Ovary (tissue), 9 donors: ENCODE measurements around the gene MORN1. TPM values are rescaled to one million over a fixed set of nuclear protein-coding genes. Genes with fewer than 3 reads are reported as not detected.

ENCODE experiments used
- DNase-seq, 5 donors: peaks; one replicate each; pipeline ENCODE4 v3.0.0-alpha.2; 2019 to 2020
- H3K27ac ChIP-seq, 2 donors: fragments of 200-600 bp; one replicate each; pipeline versions ENCODE4 v1.5.1 to v1.8.0; 2019 to 2022
- H3K27me3 ChIP-seq: fragments of 200-600 bp; one replicate; pipeline ENCODE4 v1.8.0; 2022
- H3K36me3 ChIP-seq: fragments of 200-600 bp; sonication (generic); one replicate; pipeline ENCODE4 v1.5.1; 2019
- H3K4me1 ChIP-seq: one replicate; pipeline ENCODE4 v1.8.1; 2013; ENCODE audit warnings: mild to moderate bottlenecking, moderate library complexity; ENCODE audit not compliant: insufficient read depth
- H3K4me3 ChIP-seq: fragments of 200-600 bp; sonication (generic); one replicate; pipeline ENCODE4 v1.5.1; 2017
- H3K9me3 ChIP-seq, 2 donors: fragments of 200-600 bp in 1 of 2; sonication (generic) in 1 of 2; one replicate each; pipeline versions ENCODE4 v1.5.1 to v1.8.1; 2013 to 2019; ENCODE audit warnings: mild to moderate bottlenecking in 1 of 2, moderate library complexity in 1 of 2
- EP300 ChIP-seq: sonication (generic); formaldehyde crosslinking; IDR thresholded peaks from one replicate; pipeline ENCODE4 v1.6.1; 2017; ENCODE audit warnings: antibody characterized with exemption
- POLR2A ChIP-seq: fragments of 450-650 bp; IDR thresholded peaks from one replicate; pipeline ENCODE4 v1.6.1; 2017; ENCODE audit warnings: antibody characterized with exemption, mild to moderate bottlenecking, moderate library complexity
- WGBS, 3 donors: extraction: QIAGEN DNeasy Blood & Tissue Kit in 1 of 3; methylation state at CpG; one replicate each; pipeline versions ENCODE4 v1.1.5 to v1.1.7; 2013 to 2017; 5-methylcytosine and 5-hydroxymethylcytosine counted together
- intact Hi-C, 4 donors: fragments of 100-400 bp; cut with DNase I; formaldehyde crosslinking; loops; one replicate each; pipeline versions ENCODE4 v1.11.0 to v1.15.1; 2022 to 2023
- polyA plus RNA-seq, 2 donors: library from polyadenylated mRNA; stranded (reverse); fragments of 200-250 nt in 1 of 2; fragments of 350-450 nt in 1 of 2; fragmentation: Illumina TruSeq in 1 of 2; extraction: RNeasy Lipid Tissue Mini Kit (QIAGEN cat#74804) in 1 of 2; gene quantifications; one replicate each; pipeline ENCODE4 v1.2.3, GENCODE V29; 2013 to 2014
- total RNA-seq, 7 donors: library from RNA; depleted of rRNA in 2 of 7; stranded (reverse); fragments of >200 nt in 2 of 7; fragmentation: NEBNext Ultra II Directional in 3 of 7; extraction: Animal tissue kit (Norgen Biotek cat#: 25700) in 3 of 7; gene quantifications; one replicate each; pipeline versions ENCODE4 v1.1.0 to v1.2.4, GENCODE V29; 2016 to 2023
- TF ChIP-seq, protein P1 (sequence below), 3 donors: fragments of 450-650 bp in 2 of 3; fragments of 200-600 bp in 1 of 3; IDR thresholded peaks; one replicate each; pipeline versions ENCODE4 v1.5.1 to v1.8.0; 2016 to 2022; ENCODE audit warnings: antibody characterized with exemption in 3 of 3, mild to moderate bottlenecking in 1 of 3
- donor health status: DM: no; HTN: no; CAD: no; lungs with moderate emphysema.
- donor health status: DM: no; HTN: no; CAD: no.
- donor health status: Bipolar disorder and iron deficiency.
- donor health status: DM: yes; HTN: yes; CAD: no.
- donor health status: DM: no; HTN: no; CAD: no.
- donor health status: DM: yes; HTN: yes; CAD: no.

Gene MORN1
- total and polyA plus RNA-seq, 9 donors = 1.7 to 24.2 (median 17.7) TPM

DNA sequence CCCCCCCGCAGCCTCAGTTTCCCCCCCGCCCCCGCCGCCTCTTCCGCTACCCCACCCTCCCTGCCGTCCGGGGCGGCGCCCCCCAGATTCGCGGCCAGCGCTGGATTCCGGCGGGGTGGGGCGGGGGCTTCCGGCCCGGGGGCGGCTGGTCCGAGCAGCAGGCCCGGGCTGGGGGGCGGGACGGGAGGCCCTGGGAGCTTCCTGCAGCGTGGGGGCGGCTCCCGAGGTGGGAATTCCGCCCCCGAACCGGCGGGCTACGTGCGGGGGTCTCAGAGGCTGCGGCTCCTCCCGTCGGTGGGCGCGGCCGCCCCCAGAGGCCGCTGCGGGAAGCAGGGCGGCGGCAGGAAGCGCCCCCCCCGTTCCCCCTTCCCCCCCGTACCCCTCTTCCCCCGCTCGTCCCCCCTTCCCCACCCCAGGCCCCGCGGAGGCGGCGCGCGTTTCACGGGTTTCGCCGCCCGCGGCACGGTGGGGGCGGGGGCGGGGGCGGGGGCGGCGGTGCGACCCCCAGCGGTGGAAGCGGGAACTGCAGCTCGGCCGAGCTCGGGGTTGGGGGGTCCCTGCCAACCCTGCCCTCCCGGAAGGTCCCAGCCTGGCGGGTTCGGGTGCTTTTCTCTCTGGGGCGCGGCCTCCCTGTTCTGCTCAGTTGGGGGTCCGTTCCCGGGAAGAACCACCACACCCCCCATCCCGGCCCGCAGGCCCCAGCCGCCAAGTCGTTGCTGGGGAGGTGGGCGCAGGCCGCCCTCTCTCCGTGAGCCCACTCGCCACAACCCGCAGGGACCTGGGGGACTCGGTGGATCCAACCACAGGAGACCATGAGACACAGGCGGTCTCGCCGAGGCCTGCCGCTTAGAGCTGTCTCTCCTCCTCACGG is 76.3 kb downstream of the MORN1 start:
- intact Hi-C loops = loop anchor here (5.0 to 10.0 kb wide), 5 partner anchors 67 to 120 kb away; partner anchors contain the start of gene FAAP20 (in 1 of the 4)
- Histone ChIP-seq H3K27ac (peak overlapping the region; percentile 61 to 75), H3K27me3 (no peaks in the 10 kb centered on the region), H3K9me3 (no peaks in the 10 kb centered on the region), H3K4me3 (peak overlapping the region; percentile 54), H3K4me1 (peaks cover 25% of the 10 kb centered on the region), H3K36me3 (no peaks in the 10 kb centered on the region)
- TF ChIP-seq, protein P1, sequence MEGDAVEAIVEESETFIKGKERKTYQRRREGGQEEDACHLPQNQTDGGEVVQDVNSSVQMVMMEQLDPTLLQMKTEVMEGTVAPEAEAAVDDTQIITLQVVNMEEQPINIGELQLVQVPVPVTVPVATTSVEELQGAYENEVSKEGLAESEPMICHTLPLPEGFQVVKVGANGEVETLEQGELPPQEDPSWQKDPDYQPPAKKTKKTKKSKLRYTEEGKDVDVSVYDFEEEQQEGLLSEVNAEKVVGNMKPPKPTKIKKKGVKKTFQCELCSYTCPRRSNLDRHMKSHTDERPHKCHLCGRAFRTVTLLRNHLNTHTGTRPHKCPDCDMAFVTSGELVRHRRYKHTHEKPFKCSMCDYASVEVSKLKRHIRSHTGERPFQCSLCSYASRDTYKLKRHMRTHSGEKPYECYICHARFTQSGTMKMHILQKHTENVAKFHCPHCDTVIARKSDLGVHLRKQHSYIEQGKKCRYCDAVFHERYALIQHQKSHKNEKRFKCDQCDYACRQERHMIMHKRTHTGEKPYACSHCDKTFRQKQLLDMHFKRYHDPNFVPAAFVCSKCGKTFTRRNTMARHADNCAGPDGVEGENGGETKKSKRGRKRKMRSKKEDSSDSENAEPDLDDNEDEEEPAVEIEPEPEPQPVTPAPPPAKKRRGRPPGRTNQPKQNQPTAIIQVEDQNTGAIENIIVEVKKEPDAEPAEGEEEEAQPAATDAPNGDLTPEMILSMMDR (IDR thresholded peaks at IDR 0.05) = peak; percentile 68 to 95 (median 80)
- no peak for TF ChIP-seq POLR2A
- no peak for TF ChIP-seq EP300
- DNase-seq = peak; percentile 75 to 84 (median 83)
- WGBS, 3 donors = 9 to 34% (median 14%) methylated on average over 30 to 74 of the region's 91 CpGs

DNA sequence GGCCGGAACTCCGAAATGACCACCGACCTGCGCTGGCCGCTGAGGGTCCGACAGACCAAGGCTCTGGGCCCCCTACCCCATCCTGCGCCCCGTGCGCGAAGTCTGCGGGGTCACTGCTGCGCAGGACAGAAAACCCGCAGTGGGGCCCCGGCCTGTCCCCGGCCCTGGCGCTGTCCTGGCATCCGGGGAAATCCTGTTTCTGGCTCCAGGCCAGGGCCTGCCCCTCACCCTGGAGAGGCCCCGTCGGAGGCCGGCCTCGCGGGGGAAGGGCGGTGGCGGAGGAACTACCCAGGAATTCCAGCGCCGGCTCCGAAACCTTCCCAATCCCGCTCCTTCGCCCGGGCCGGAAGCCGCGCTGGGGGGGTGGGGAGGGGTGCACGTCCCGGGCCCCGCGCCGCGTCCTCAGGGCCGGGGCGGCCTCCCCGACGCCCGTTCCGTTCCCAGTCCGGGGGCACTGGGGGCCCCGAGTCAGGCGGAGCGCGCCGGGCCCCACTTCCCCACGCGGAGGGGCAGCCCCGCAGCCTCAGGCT is 77.0 kb downstream of the MORN1 start:
- peak overlapping the region; percentile 54 for H3K4me3 ChIP-seq
- peak overlapping the region; percentile 61 to 75 for H3K27ac ChIP-seq
- TF ChIP-seq POLR2A (no peak), EP300 (no peak)
- TF ChIP-seq, protein P1 (IDR thresholded peaks at IDR 0.05) = no peak
- DNase-seq = peak; percentile 68 to 86 (median 82)
- no peaks in the 10 kb centered on the region for H3K27me3 ChIP-seq
- WGBS, 3 donors = 12 to 38% (median 13%) methylated on average over 18 to 54 of the region's 54 CpGs
- peaks cover 25% of the 10 kb centered on the region for H3K4me1 ChIP-seq
- H3K9me3 ChIP-seq = no peaks in the 10 kb centered on the region
- no peaks in the 10 kb centered on the region for H3K36me3 ChIP-seq
- intact Hi-C loops = loop anchor here in 3 of 4 donors (5.0 to 10.0 kb wide), 3 partner anchors 82 to 120 kb away; partner anchors contain the start of gene FAAP20 (in 1 of the 3)

DNA sequence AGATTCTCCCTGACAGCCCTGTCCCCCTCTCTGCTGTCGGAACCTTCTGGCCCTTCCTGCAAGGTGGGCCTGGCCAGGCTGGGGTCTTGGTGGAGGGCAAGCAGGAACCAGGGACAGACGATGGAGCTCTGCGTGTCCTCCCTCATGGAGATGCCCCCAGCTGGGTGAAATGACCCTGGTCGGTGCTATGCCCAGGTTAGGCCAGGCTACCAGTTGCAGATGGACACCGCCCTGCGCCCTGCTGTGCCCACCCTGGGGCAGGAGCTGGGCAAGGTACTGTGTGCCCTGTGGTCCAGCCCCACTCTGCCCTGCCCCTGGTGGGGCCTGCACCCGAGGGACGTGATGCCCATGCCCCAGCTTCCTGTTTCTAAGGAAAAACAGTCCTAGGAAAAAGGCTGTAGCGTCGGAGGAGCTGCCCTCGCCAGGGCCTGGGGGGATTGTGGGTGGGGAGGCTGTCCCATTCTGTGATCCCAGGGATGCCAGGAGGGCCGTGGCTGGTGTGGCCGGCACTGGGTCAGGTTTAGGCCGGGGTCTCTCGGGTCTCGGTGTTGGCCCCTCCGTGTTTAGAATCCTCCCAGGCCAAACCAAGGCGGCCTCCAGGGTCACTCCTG is 77.6 kb downstream of the MORN1 start:
- Histone ChIP-seq H3K27me3 (no peaks in the 10 kb centered on the region), H3K27ac (peak overlapping the region; percentile 61 to 75), H3K36me3 (no peaks in the 10 kb centered on the region), H3K9me3 (no peaks in the 10 kb centered on the region), H3K4me1 (peaks cover 25% of the 10 kb centered on the region), H3K4me3 (peak overlapping the region; percentile 54)
- WGBS, 3 donors = 63 to 69% (median 64%) methylated on average over 17 to 18 of the region's 18 CpGs
- no peak for DNase-seq
- TF ChIP-seq, protein P1 (IDR thresholded peaks at IDR 0.05) = no peak
- TF ChIP-seq EP300 = no peak
- TF ChIP-seq POLR2A = no peak
- intact Hi-C loops = loop anchor here in 3 of 4 donors (5.0 to 10.0 kb wide), 3 partner anchors 81 to 119 kb away; partner anchors contain the start of gene FAAP20 (in 1 of the 3)
